Measurements from ENCODE around the gene MIOX.

DNA sequence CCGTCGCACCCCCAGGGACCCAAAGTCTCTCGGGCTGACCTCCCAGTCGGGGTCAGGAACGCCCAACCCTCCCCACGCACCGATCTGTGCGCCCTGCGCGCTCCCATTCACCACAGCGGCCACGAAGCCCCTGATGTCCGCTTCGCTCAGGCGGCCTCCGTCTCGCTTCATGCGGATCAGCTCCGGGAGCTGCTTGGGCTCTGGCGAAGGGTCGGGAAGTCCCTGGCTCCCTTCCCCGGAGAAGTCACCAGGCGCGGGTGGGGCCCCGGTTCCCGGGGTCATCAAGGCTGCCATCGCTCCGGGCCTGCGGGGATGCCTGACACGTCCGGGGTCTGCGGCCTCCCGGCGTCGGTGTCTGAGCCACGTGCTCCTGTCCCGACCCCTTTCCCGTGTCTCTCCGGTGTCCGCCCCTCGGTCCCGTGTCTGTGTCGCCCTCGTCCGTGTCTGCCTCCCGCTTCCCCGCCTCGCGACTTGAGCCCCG, 42.8 kb downstream of the MIOX start:
- TF ChIP-seq, protein P1, sequence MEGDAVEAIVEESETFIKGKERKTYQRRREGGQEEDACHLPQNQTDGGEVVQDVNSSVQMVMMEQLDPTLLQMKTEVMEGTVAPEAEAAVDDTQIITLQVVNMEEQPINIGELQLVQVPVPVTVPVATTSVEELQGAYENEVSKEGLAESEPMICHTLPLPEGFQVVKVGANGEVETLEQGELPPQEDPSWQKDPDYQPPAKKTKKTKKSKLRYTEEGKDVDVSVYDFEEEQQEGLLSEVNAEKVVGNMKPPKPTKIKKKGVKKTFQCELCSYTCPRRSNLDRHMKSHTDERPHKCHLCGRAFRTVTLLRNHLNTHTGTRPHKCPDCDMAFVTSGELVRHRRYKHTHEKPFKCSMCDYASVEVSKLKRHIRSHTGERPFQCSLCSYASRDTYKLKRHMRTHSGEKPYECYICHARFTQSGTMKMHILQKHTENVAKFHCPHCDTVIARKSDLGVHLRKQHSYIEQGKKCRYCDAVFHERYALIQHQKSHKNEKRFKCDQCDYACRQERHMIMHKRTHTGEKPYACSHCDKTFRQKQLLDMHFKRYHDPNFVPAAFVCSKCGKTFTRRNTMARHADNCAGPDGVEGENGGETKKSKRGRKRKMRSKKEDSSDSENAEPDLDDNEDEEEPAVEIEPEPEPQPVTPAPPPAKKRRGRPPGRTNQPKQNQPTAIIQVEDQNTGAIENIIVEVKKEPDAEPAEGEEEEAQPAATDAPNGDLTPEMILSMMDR (conservative IDR thresholded peaks at IDR 0.05) = no peak
- TF ChIP-seq EZH2 (IDR thresholded peaks at IDR 0.05; ENCODE audit: low read depth) = no peak

All from PC-9 (cell line).